Stomach (tissue), 9 donors: ENCODE measurements around the gene BCL11B. TPM values are rescaled to one million over a fixed set of nuclear protein-coding genes. Genes with fewer than 3 reads are reported as not detected.

Source experiments
- DNase-seq, 2 donors: peaks; one replicate each; pipeline versions ENCODE4 v3.0.0 to v3.0.0-alpha.2; 2013 to 2019
- H3K27ac ChIP-seq, 5 donors: fragments of 200-600 bp in 4 of 5; sonication (generic) in 4 of 5; one replicate each; pipeline ENCODE4 v1.5.1; 2013 to 2019; ENCODE audit warnings: mild to moderate bottlenecking in 1 of 5, moderate library complexity in 1 of 5
- H3K27me3 ChIP-seq, 3 donors: fragments of 200-600 bp; sonication (generic); one replicate each; pipeline ENCODE4 v1.5.1; 2017 to 2019; ENCODE audit warnings: mixed run types in 1 of 3
- H3K36me3 ChIP-seq, 4 donors: fragments of 200-600 bp; sonication (generic); 1 replicate in 3 of 4; 2 replicates in 1 of 4; pipeline ENCODE4 v1.5.1; 2016 to 2019
- H3K4me1 ChIP-seq, 4 donors: fragments of 200-600 bp; sonication (generic); one replicate each; pipeline ENCODE4 v1.5.1; 2016 to 2019
- H3K4me3 ChIP-seq, 4 donors: fragments of 200-600 bp; sonication (generic) in 3 of 4; one replicate each; pipeline ENCODE4 v1.5.1; 2016 to 2019; ENCODE audit warnings: mild to moderate bottlenecking in 1 of 4
- H3K9me3 ChIP-seq, 4 donors: fragments of 200-600 bp; sonication (generic); one replicate each; pipeline ENCODE4 v1.5.1; 2016 to 2019
- EP300 ChIP-seq: sonication (generic); formaldehyde crosslinking; IDR thresholded peaks from one replicate; pipeline ENCODE4 v1.6.1; 2017; ENCODE audit warnings: antibody characterized with exemption
- POLR2A ChIP-seq, 4 donors: fragments of 450-650 bp; IDR thresholded peaks; one replicate each; pipeline ENCODE4 v1.6.1; 2016; ENCODE audit warnings: antibody characterized with exemption in 4 of 4, control low read depth in 2 of 4, mild to moderate bottlenecking in 1 of 4, moderate library complexity in 1 of 4
- POLR2AphosphoS5 ChIP-seq, 3 donors: sonication (generic); formaldehyde crosslinking; IDR thresholded peaks; one replicate each; pipeline ENCODE4 v1.6.1; 2016; ENCODE audit warnings: antibody characterized with exemption in 3 of 3
- WGBS, 5 donors: extraction: QIAGEN DNeasy Blood & Tissue Kit in 3 of 5; methylation state at CpG; one replicate each; pipeline versions ENCODE4 v1.1.5 to v1.1.7; 2013 to 2018; 5-methylcytosine and 5-hydroxymethylcytosine counted together
- intact Hi-C: fragments of 100-400 bp; cut with DNase I; formaldehyde crosslinking; loops from one replicate; pipeline ENCODE4 v1.15.1; 2023; ENCODE audit warnings: low total_unique reads
- polyA plus RNA-seq, 3 donors: library from polyadenylated mRNA; stranded (reverse); fragments of 200-250 nt; gene quantifications; one replicate each; pipeline ENCODE4 v1.2.3, GENCODE V29; 2013
- total RNA-seq, 5 donors: library from RNA; depleted of rRNA; stranded (reverse); fragments of >200 nt; gene quantifications; one replicate each; pipeline versions ENCODE4 v1.1.0 to v1.2.3, GENCODE V29; 2014 to 2016
- TF ChIP-seq, protein P1 (sequence below), 7 experiments: fragments of 450-650 bp in 4 of 7; fragments of 200-600 bp in 3 of 7; sonication (generic) in 3 of 7; IDR thresholded peaks; one replicate each; pipeline ENCODE4 v1.5.1; 2016 to 2019; ENCODE audit warnings: antibody characterized with exemption in 7 of 7, control low read depth in 2 of 7, mild to moderate bottlenecking in 1 of 7
- donor health status: healthy with polysubstance abuse.
- donor health status: Bipolar disorder and iron deficiency.
- donor health status: healthy.

BCL11B gene
- total and polyA plus RNA-seq, 8 donors, result 0.15 to 9.6 (median 1.3) TPM; not detected in 1

DNA sequence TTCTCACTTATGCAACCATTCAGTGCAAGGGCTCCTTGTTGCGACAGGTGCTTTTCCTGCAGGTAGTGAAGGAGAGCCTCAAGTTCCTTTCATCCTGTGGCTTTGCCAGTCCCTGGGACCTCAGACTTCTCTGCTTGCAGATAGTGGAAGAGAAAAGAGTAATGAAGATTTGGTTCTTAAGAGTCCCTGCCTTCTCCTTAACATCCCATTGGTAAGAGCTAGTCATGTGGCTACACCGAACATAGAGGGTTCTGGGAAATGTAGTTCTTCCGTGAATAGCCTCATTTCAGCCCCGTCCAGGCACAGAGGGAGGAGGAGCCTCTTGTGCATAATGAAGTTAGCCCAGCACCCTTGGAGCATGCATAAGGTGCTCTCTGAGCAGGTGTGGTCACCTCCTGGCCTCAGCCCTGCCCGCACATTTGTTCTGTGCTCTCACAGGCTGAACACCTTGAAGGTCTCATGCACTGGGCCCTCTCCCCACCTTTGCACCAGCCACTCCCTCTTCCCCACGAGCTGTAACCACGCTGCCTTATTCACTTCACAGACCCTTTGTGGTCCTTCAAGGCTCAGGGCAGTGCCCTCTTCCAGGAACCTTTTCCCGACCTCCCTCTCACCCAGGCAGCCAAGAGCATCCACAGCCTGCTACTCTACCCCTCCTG is 134.0 kb downstream of the BCL11B start:
- no peaks in the 10 kb centered on the region for H3K4me1 ChIP-seq
- DNase-seq, result peak in 1 of 2 donors; percentile 13
- no peak overlapping the region for H3K4me3 ChIP-seq
- no peaks in the 10 kb centered on the region for H3K9me3 ChIP-seq
- H3K27me3 ChIP-seq, result peaks cover 0 to 10% (median 0%) of the 10 kb centered on the region in 3 donors
- WGBS, 5 donors, result 66 to 75% (median 72%) methylated on average over 8 of the region's 8 CpGs
- no peak for TF ChIP-seq EP300
- TF ChIP-seq POLR2A (IDR thresholded peaks at IDR 0.05), result no peak
- TF ChIP-seq, protein P1, sequence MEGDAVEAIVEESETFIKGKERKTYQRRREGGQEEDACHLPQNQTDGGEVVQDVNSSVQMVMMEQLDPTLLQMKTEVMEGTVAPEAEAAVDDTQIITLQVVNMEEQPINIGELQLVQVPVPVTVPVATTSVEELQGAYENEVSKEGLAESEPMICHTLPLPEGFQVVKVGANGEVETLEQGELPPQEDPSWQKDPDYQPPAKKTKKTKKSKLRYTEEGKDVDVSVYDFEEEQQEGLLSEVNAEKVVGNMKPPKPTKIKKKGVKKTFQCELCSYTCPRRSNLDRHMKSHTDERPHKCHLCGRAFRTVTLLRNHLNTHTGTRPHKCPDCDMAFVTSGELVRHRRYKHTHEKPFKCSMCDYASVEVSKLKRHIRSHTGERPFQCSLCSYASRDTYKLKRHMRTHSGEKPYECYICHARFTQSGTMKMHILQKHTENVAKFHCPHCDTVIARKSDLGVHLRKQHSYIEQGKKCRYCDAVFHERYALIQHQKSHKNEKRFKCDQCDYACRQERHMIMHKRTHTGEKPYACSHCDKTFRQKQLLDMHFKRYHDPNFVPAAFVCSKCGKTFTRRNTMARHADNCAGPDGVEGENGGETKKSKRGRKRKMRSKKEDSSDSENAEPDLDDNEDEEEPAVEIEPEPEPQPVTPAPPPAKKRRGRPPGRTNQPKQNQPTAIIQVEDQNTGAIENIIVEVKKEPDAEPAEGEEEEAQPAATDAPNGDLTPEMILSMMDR (IDR thresholded peaks at IDR 0.05), result no peak
- TF ChIP-seq POLR2AphosphoS5 (IDR thresholded peaks at IDR 0.05), result no peak
- no peaks in the 10 kb centered on the region for H3K36me3 ChIP-seq
- intact Hi-C loops, result no loop called here
- H3K27ac ChIP-seq, result no peak overlapping the region

DNA sequence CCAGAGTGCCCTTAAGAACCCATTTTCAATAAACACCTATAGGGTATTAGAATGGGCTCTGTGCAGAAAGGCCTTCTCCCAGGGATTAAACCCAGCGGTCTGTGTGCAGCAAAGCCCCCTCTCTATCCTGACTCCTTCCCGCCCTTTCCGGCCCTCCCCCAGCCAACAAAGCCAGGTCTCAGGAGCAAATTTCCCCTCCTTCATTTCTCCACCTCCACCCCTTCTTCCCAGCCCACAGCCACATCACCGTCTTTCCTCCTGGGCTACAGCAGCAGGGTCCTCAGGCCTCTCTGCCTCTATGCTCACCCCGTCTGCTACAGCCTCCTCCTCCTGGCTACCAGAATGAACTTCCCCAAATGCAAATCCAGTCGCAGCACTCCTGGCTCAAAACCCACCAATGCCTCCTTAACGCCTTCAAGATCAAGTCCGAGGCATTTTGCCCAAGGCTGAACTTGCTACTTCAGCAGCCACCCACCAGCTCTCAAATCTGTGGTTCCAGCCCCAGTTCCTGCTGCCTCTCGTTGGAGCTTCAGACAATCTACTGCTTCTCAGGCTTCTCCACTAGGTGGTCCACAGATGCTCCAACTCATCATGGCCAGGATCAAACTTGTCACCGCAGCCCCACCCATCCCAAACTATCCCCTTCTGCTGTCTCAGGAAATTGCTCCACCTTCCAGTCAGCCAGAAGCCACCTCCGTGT is 134.8 kb downstream of the BCL11B start:
- DNase-seq, result peak in 1 of 2 donors; percentile 19
- no peaks in the 10 kb centered on the region for H3K4me1 ChIP-seq
- no peak overlapping the region for H3K4me3 ChIP-seq
- no peaks in the 10 kb centered on the region for H3K9me3 ChIP-seq
- no peak overlapping the region for H3K27ac ChIP-seq
- 74 to 80% (median 78%) methylated on average over 11 of the region's 11 CpGs for WGBS, 5 donors
- intact Hi-C loops, result no loop called here
- peaks cover 0 to 10% (median 0%) of the 10 kb centered on the region in 3 donors for H3K27me3 ChIP-seq
- no peaks in the 10 kb centered on the region for H3K36me3 ChIP-seq
- TF ChIP-seq, protein P1 (IDR thresholded peaks at IDR 0.05), result no peak
- TF ChIP-seq POLR2AphosphoS5 (IDR thresholded peaks at IDR 0.05) (no peak), POLR2A (IDR thresholded peaks at IDR 0.05) (no peak), EP300 (no peak)

DNA sequence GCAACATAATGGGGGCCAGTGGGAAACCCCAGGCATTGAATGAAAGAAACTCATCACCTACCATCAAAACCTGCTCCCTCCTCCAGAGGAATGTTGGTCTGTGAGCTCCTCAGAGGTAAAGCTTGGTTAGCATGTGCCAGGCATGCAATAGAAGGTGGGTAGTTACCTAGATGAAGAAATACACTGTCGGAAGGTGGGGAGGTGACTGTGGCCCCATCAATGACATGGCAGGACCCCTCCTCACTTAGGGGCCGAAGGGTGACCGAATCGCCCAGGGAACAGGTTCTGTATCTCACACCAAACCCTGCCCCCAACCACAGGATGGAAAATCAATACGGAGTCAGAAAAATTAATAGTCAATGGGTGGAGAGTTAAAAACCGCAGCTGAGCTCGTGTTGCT is 135.6 kb downstream of the BCL11B start:
- 81 to 90% (median 86%) methylated on average over 7 of the region's 7 CpGs for WGBS, 5 donors
- H3K27me3 ChIP-seq, result peaks cover 0 to 10% (median 0%) of the 10 kb centered on the region in 3 donors
- H3K36me3 ChIP-seq, result no peaks in the 10 kb centered on the region
- no peaks in the 10 kb centered on the region for H3K4me1 ChIP-seq
- peak in 1 of 2 donors; percentile 3 for DNase-seq
- no peaks in the 10 kb centered on the region for H3K9me3 ChIP-seq
- no peak overlapping the region for H3K4me3 ChIP-seq
- no peak for TF ChIP-seq POLR2A (IDR thresholded peaks at IDR 0.05)
- intact Hi-C loops, result no loop called here
- no peak overlapping the region for H3K27ac ChIP-seq

DNA sequence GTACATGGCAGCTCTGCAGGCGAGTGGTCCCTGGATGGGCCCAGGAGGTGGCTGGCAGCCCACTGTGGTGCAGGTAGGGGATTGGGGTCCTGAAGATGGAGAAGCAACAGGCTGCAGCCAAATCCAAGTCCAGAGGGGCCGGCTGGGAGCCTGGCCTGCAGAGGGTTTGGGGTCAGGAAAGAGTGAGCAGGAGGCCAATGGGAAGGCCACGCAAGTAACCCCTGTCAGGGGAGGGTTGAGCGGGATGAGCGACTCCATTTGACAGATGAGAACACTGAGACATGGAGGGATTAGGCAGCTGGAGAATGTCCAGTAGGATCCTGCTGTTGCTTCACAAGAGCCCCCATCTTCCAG is 136.0 kb downstream of the BCL11B start:
- 82 to 96% (median 94%) methylated on average over 5 of the region's 5 CpGs for WGBS, 5 donors
- Histone ChIP-seq H3K27ac (no peak overlapping the region), H3K4me3 (no peak overlapping the region), H3K4me1 (no peaks in the 10 kb centered on the region), H3K9me3 (no peaks in the 10 kb centered on the region), H3K27me3 (peaks cover 0 to 10% (median 0%) of the 10 kb centered on the region in 3 donors), H3K36me3 (no peaks in the 10 kb centered on the region)
- intact Hi-C loops, result no loop called here
- TF ChIP-seq POLR2AphosphoS5 (IDR thresholded peaks at IDR 0.05) (no peak), POLR2A (IDR thresholded peaks at IDR 0.05) (no peak), EP300 (no peak)
- TF ChIP-seq, protein P1 (IDR thresholded peaks at IDR 0.05), result no peak
- peak in 1 of 2 donors; percentile 17 for DNase-seq
